Measurements from ENCODE around the gene ABHD16A.

ABHD16A gene

GRCh38 chr6:31687860-31688693 is 15.0 kb downstream of the ABHD16A start:
- no peak for DNase-seq

- no peak for DNase-seq
These were observed 15.8 kb downstream of the ABHD16A start for GRCh38 chr6:31687321-31687720.

- DNase-seq: no peak
These were observed 16.6 kb downstream of the ABHD16A start for GRCh38 chr6:31686483-31686882.

GRCh38 chr6:31683591-31683990 is 19.5 kb downstream of the ABHD16A start:
- no peak for DNase-seq

GRCh38 chr6:31681135-31681671 is 21.9 kb downstream of the ABHD16A start:
- DNase-seq: peak; percentile 47

- DNase-seq: peak; percentile 90
These were observed 22.6 kb downstream of the ABHD16A start, which contains the start of gene LY6G5C for GRCh38 chr6:31680226-31681134. LY6G5C (minus strand) TSS chr6:31681067; CDS start chr6:31680373, 694 bp downstream.

- DNase-seq: no peak
These were observed 25.2 kb downstream of the ABHD16A start for GRCh38 chr6:31677955-31678354.

GRCh38 chr6:31676904-31677303 is 26.2 kb downstream of the ABHD16A start:
- DNase-seq: no peak

GRCh38 chr6:31676322-31676903 is 26.7 kb downstream of the ABHD16A start:
- DNase-seq: no peak

GRCh38 chr6:31669676-31670075 is 33.4 kb downstream of the ABHD16A start, which contains the start of gene LY6G5B:
LY6G5B (plus strand) TSS chr6:31669976; CDS start chr6:31670951, 975 bp downstream.
- no peak for DNase-seq

- DNase-seq: no peak
These were observed 36.7 kb downstream of the ABHD16A start for GRCh38 chr6:31666337-31666965.

- peak; percentile 99 for DNase-seq
These were observed 37.4 kb downstream of the ABHD16A start, which contains the start of gene CSNK2B for GRCh38 chr6:31665501-31666336. CSNK2B (plus strand) TSS chr6:31666080; CDS start chr6:31666832, 752 bp downstream.

GRCh38 chr6:31664790-31665500 is 38.2 kb downstream of the ABHD16A start, which contains the start of gene GPANK1:
GPANK1 (minus strand) TSS chr6:31664997; CDS start chr6:31664478, 519 bp downstream.
- DNase-seq: peak; percentile 92

- no peak for DNase-seq
These were observed 38.9 kb downstream of the ABHD16A start for GRCh38 chr6:31663961-31664789.

GRCh38 chr6:31663126-31663960 is 39.8 kb downstream of the ABHD16A start:
- no peak for DNase-seq

- no peak for DNase-seq
These were observed 40.9 kb downstream of the ABHD16A start for GRCh38 chr6:31662124-31662723.

GRCh38 chr6:31661262-31662123 is 41.6 kb downstream of the ABHD16A start:
- DNase-seq: no peak

Measured in left hindlimb (tissue), 1 donor.